Endothelial cell of umbilical vein (primary cell): ENCODE data around the gene RYR3. TPM values are rescaled to one million over a fixed set of nuclear protein-coding genes. Genes with fewer than 3 reads are reported as not detected.

Experiments used
- BruUV-seq: library from RNA; stranded (reverse); fragments of 400-500 nt; replicated peaks from 2 replicates; lab custom pipeline; 2021; lab: Mats Ljungman, UMichigan
- CTCF ChIA-PET: fragments of 300-600, 350-600 bp; sonication (Branson Sonifier 250); formaldehyde crosslinking; loops from one replicate; lab custom pipeline; 2021; ENCODE audit warnings: antibody characterized with exemption, inconsistent platforms; lab: Charles Lee
- POLR2A ChIA-PET: fragments of 300-600, 350-600 bp; sonication (Branson Sonifier 250); formaldehyde crosslinking; loops from one replicate; lab custom pipeline; 2021; ENCODE audit warnings: antibody characterized with exemption, inconsistent platforms; lab: Charles Lee
- DNase-seq: peaks from one replicate; pipeline ENCODE4 v3.0.0-alpha.2; 2011; ENCODE audit warnings: low read depth, low spot score
- FAIRE-seq: peaks from 2 replicates; lab custom pipeline; 2011; peaks lifted over from hg19 to GRCh38; lab: Jason Lieb, UNC
- H2AFZ ChIP-seq: 2 replicates; pipeline ENCODE4 v1.6.0; 2012; ENCODE audit warnings: low read depth, low read length, control low read depth, inconsistent platforms
- H3K27ac ChIP-seq: 2 replicates; pipeline ENCODE4 v1.5.1; 2011; ENCODE audit warnings: low read depth, mild to moderate bottlenecking, control low read depth, low read length, moderate library complexity; ENCODE audit not compliant: insufficient read depth
- H3K27me3 ChIP-seq, 2 experiments: 2 replicates each; pipeline versions ENCODE4 v1.6.0 to v1.6.1; 2011; ENCODE audit warnings: low read length in 2 of 2, mixed read lengths in 1 of 2; ENCODE audit not compliant: control insufficient read depth in 2 of 2, insufficient read depth in 2 of 2
- H3K36me3 ChIP-seq, 2 experiments: 2 replicates in 1 of 2; 3 replicates in 1 of 2; pipeline ENCODE4 v1.5.1; 2011; ENCODE audit warnings: low read length in 2 of 2, mild to moderate bottlenecking in 1 of 2, moderate library complexity in 1 of 2; ENCODE audit not compliant: control insufficient read depth in 2 of 2, insufficient read depth in 2 of 2; ENCODE audit errors: extremely low read depth in 1 of 2
- H3K4me1 ChIP-seq: 3 replicates; pipeline ENCODE4 v1.5.1; 2011; ENCODE audit warnings: mild to moderate bottlenecking, low read length; ENCODE audit not compliant: control insufficient read depth, insufficient read depth; ENCODE audit errors: extremely low read depth
- H3K4me2 ChIP-seq: 2 replicates; pipeline ENCODE4 v1.6.1; 2011; ENCODE audit warnings: low read length, control low read depth, mixed read lengths; ENCODE audit not compliant: insufficient read depth
- H3K4me3 ChIP-seq, 3 experiments: fragments of 200-600 bp in 1 of 3; sonication (generic), shearing (Covaris generic) in 1 of 3; replicated peaks in 1 of 3; 2 replicates each; pipeline ENCODE4 v1.5.1; 2011 to 2016; ENCODE audit warnings: control low read depth in 3 of 3, low read length in 3 of 3, mild to moderate bottlenecking in 2 of 3, inconsistent platforms in 1 of 3, low read depth in 1 of 3, moderate library complexity in 1 of 3; ENCODE audit not compliant: insufficient read depth in 1 of 3
- H3K79me2 ChIP-seq: 2 replicates; pipeline ENCODE4 v1.6.0; 2012; ENCODE audit warnings: low read length, inconsistent platforms; ENCODE audit not compliant: control insufficient read depth, insufficient read depth
- H3K9ac ChIP-seq: replicated peaks from 2 replicates; pipeline ENCODE3; 2011; ENCODE audit warnings: low read length, control low read depth; ENCODE audit not compliant: insufficient read depth; ENCODE audit errors: extremely low read depth
- H3K9me1 ChIP-seq: replicated peaks from 3 replicates; pipeline ENCODE4 v1.6.0; 2011; ENCODE audit warnings: mild to moderate bottlenecking, low read length; ENCODE audit not compliant: control insufficient read depth, insufficient read depth; ENCODE audit errors: extremely low read depth
- H3K9me3 ChIP-seq: replicated peaks from 2 replicates; pipeline ENCODE4 v1.5.1; 2012; ENCODE audit warnings: low read length, inconsistent platforms; ENCODE audit not compliant: control insufficient read depth, insufficient read depth
- H4K20me1 ChIP-seq: replicated peaks from 2 replicates; pipeline ENCODE3; 2011; ENCODE audit warnings: mild to moderate bottlenecking, low read length; ENCODE audit not compliant: control insufficient read depth, insufficient read depth; ENCODE audit errors: extremely low read depth
- CTCF ChIP-seq, 2 donors: IDR thresholded peaks; 1 replicate in 1 of 2; 2 replicates in 1 of 2; pipeline ENCODE4 v1.5.1; 2011; ENCODE audit warnings: low read length in 2 of 2, mild to moderate bottlenecking in 2 of 2, moderate library complexity in 2 of 2, control low read depth in 1 of 2, inconsistent platforms in 1 of 2, low read depth in 1 of 2; ENCODE audit not compliant: insufficient read depth in 1 of 2; ENCODE audit errors: extremely low read depth in 1 of 2
- EZH2 ChIP-seq: IDR thresholded peaks from 2 replicates; pipeline ENCODE4 v1.6.1; 2012; ENCODE audit warnings: borderline replicate concordance, low read depth, mild to moderate bottlenecking, moderate library complexity, low read length, inconsistent platforms; ENCODE audit not compliant: severe bottlenecking
- FOS ChIP-seq: IDR thresholded peaks from 2 replicates; pipeline ENCODE4 v1.6.1; 2011; ENCODE audit warnings: mild to moderate bottlenecking, low read length, moderate library complexity, borderline replicate concordance; ENCODE audit not compliant: insufficient read depth
- GATA2 ChIP-seq: IDR thresholded peaks from 2 replicates; pipeline ENCODE4 v1.7.0; 2011; ENCODE audit warnings: low read depth, mild to moderate bottlenecking, moderate library complexity, mixed read lengths, low read length; ENCODE audit not compliant: insufficient read length, insufficient read depth
- JUN ChIP-seq: IDR thresholded peaks from 2 replicates; pipeline ENCODE4 v1.6.1; 2011; ENCODE audit warnings: borderline replicate concordance, low read depth; ENCODE audit not compliant: insufficient read length, insufficient read depth
- MYC ChIP-seq: IDR thresholded peaks from one replicate; pipeline ENCODE4 v1.6.1; 2011; ENCODE audit warnings: mild to moderate bottlenecking, low read depth, low read length
- POLR2A ChIP-seq: IDR thresholded peaks from 2 replicates; pipeline ENCODE4 v1.6.1; 2012; ENCODE audit warnings: low read depth, mild to moderate bottlenecking, control low read depth, low read length
- POLR2AphosphoS5 ChIP-seq: IDR thresholded peaks from 2 replicates; pipeline ENCODE4 v1.6.1; 2012; ENCODE audit warnings: low read depth, mild to moderate bottlenecking, control low read depth, low read length, moderate library complexity; ENCODE audit not compliant: insufficient read depth
- dilution Hi-C: fragments of 300-500 bp; cut with MboI; formaldehyde crosslinking; loops from one replicate; pipeline ENCODE4 v1.15.0; 2019; ENCODE audit warnings: low sequenced_read_pairs; ENCODE audit not compliant: extremely low pct_ligation_motif_present
- intact Hi-C: fragments of 100-400 bp; cut with micrococcal nuclease; formaldehyde crosslinking; loops from one replicate; pipeline ENCODE4 v1.10.0; 2022
- polyA plus RNA-seq, 4 experiments: library from polyadenylated mRNA; depleted of rRNA in 3 of 4; stranded (reverse) in 3 of 4; unstranded in 1 of 4; fragments of >200 nt; gene quantifications; 2 replicates each; pipeline versions ENCODE4 v1.2.1 to v1.2.3, GENCODE V29; 2011 to 2012; ENCODE audit warnings: missing spikeins in 1 of 4
- total RNA-seq: library from RNA; stranded (reverse); gene quantifications from 2 replicates; pipeline ENCODE4 v1.2.3, GENCODE V29; 2021
- TF ChIP-seq, protein P1 (sequence below): IDR thresholded peaks from 2 replicates; pipeline ENCODE4 v1.6.1; 2011; ENCODE audit not compliant: insufficient read depth, insufficient read length

The RYR3 gene
- total and polyA plus RNA-seq, 2 donors (not counting 3 experiments of a cell fraction or from before 2014, with no cell fraction given) = not detected

DNA sequence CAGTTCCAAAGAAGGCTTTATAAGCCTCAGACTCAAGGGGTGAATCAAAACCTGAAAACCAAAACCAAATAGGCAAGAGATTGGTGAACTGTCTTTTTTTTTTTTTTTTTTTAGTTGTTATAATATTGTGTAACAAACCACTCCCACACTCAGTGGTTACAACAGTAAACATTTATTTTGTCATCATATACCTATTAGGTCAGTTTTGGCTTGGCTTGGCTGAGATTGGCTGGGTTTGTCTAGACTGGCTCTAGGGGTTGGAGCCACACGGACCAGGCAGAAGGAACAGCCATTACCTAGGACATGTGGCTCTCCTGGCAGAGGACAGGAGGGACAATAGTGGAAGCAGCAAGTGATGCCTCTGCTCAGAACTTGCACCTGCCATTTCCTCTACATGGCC lies 26.4 kb upstream of the RYR3 start:
- Histone ChIP-seq H3K36me3 (no peaks in the 10 kb centered on the region), H3K27me3 (peaks cover 0 to 2% of the 10 kb centered on the region in 2 experiments), H4K20me1 (no peaks in the 10 kb centered on the region), H3K9me1 (no peaks in the 10 kb centered on the region), H3K9me3 (no peaks in the 10 kb centered on the region), H3K9ac (no peak overlapping the region), H2AFZ (no peak overlapping the region), H3K4me3 (no peak overlapping the region), H3K4me2 (no peak overlapping the region), H3K27ac (no peak overlapping the region), H3K79me2 (no peaks in the 10 kb centered on the region), H3K4me1 (peaks cover 3% of the 10 kb centered on the region)
- CTCF ChIA-PET = interaction anchor here (1.2 to 4.3 kb wide), 2 partner anchors 9 to 679 kb away, joined by 3 to 41 read pairs; no protein-coding TSS in a partner anchor
- TF ChIP-seq JUN (no peak), FOS (no peak), MYC (no peak), POLR2AphosphoS5 (no peak), POLR2A (no peak), GATA2 (no peak)
- TF ChIP-seq, protein P1, sequence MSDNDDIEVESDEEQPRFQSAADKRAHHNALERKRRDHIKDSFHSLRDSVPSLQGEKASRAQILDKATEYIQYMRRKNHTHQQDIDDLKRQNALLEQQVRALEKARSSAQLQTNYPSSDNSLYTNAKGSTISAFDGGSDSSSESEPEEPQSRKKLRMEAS = no peak
- BruUV-seq = no TSS peak
- dilution Hi-C loops (no loop called here), intact Hi-C loops (no loop called here)
- POLR2A ChIA-PET = no interaction called here
- FAIRE-seq = no peak
- no peak for DNase-seq

- H3K9me1 ChIP-seq = no peaks in the 10 kb centered on the region
- no peaks in the 10 kb centered on the region for H4K20me1 ChIP-seq
- H3K79me2 ChIP-seq = no peaks in the 10 kb centered on the region
- TF ChIP-seq EZH2 (no peak), CTCF (IDR thresholded peaks at IDR 0.05; ENCODE audit: extremely low read depth in 1 of 2, insufficient read depth in 1 of 2, low read depth in 1 of 2, low read length in 2 of 2) (peak; percentile 57 to 59)
- FAIRE-seq (peak; percentile 44), DNase-seq (peak; percentile 69)
- H3K4me3 ChIP-seq = no peak overlapping the region
- H3K27me3 ChIP-seq = peaks cover 10 to 19% of the 10 kb centered on the region in 2 experiments
- no peak overlapping the region for H3K9ac ChIP-seq
- ChIA-PET CTCF (interaction anchor here (0.6 to 7.8 kb wide), 69 partner anchors 8 to 769 kb away, joined by 3 to 277 read pairs (median 5); partner anchors contain the start of genes FMN1 and RYR3), POLR2A (no interaction called here)
- H3K4me1 ChIP-seq = peaks cover 3% of the 10 kb centered on the region
- no TSS peak for BruUV-seq
- H3K27ac ChIP-seq = no peak overlapping the region
- dilution Hi-C loops (no loop called here), intact Hi-C loops (loop anchor here (1.0 to 5.0 kb wide), 4 partner anchors 206 to 444 kb away; no protein-coding TSS in a partner anchor)
- no peaks in the 10 kb centered on the region for H3K36me3 ChIP-seq
- no peak overlapping the region for H3K4me2 ChIP-seq
- no peaks in the 10 kb centered on the region for H3K9me3 ChIP-seq
- no peak overlapping the region for H2AFZ ChIP-seq
Observed at GRCh38 chr15:33292717-33293307, 18.0 kb upstream of the RYR3 start.
